Measurements from ENCODE around the gene PFDN1.

Gene PFDN1

GRCh38 chr5:140293849-140294100 lies 9.1 kb downstream of the PFDN1 start:
- TF ChIP-seq, protein P1, sequence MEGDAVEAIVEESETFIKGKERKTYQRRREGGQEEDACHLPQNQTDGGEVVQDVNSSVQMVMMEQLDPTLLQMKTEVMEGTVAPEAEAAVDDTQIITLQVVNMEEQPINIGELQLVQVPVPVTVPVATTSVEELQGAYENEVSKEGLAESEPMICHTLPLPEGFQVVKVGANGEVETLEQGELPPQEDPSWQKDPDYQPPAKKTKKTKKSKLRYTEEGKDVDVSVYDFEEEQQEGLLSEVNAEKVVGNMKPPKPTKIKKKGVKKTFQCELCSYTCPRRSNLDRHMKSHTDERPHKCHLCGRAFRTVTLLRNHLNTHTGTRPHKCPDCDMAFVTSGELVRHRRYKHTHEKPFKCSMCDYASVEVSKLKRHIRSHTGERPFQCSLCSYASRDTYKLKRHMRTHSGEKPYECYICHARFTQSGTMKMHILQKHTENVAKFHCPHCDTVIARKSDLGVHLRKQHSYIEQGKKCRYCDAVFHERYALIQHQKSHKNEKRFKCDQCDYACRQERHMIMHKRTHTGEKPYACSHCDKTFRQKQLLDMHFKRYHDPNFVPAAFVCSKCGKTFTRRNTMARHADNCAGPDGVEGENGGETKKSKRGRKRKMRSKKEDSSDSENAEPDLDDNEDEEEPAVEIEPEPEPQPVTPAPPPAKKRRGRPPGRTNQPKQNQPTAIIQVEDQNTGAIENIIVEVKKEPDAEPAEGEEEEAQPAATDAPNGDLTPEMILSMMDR (IDR thresholded peaks at IDR 0.05; ENCODE audit: borderline replicate concordance, control extremely low read depth, extremely low read depth, insufficient read depth, missing control alignments) = no peak
- in situ Hi-C loops (cut with MboI; ENCODE audit: low sequenced_read_pairs, unreplicated experiment) = no loop called here
- DNase-seq (ENCODE audit: low spot score) = no peak

GRCh38 chr5:140293091-140293848 lies 9.6 kb downstream of the PFDN1 start:
- no peak for DNase-seq (ENCODE audit: low spot score)
- TF ChIP-seq, protein P1 (IDR thresholded peaks at IDR 0.05; ENCODE audit: borderline replicate concordance, control extremely low read depth, extremely low read depth, insufficient read depth, missing control alignments) = no peak
- in situ Hi-C loops (cut with MboI; ENCODE audit: low sequenced_read_pairs, unreplicated experiment) = no loop called here

DNA sequence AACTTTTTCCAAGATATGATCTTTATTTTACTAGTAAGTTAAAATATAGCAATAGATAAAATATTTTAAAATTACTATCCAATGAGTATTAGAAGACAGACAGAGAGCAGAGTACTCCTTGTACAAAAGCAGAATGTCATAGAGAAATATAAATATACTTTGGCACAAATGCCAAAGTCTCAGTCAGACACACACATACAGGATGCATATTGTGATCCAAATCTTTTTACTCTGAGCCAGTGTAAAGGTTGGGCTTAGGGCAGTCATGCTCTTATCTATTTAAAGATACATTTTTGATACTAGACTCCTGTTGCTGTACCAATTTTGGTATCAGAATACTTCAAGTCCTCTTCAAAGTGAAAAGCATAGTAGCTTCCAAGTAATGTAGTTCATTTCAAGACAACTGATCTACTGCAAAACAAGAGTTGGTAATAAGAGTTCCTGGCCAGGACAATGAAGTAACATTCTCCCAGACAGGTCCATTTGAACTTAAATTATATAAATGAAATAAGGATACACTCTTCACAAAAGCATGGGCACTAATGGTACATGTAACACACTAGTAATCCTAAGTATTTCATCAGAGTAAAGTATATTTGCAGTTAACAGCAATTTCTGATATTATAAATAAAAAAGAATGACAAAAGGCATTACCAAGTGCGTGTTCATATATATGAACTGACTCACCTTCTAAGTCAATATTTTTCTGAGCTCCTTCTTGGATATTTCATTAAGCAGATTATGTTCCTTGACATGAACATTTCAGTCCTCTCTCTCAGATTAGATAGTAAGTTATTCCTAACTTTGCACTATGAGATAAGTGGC lies 10.5 kb downstream of the PFDN1 start:
- in situ Hi-C loops (cut with MboI; ENCODE audit: low sequenced_read_pairs, unreplicated experiment) = no loop called here
- DNase-seq (ENCODE audit: low spot score) = no peak
- TF ChIP-seq, protein P1 (IDR thresholded peaks at IDR 0.05; ENCODE audit: borderline replicate concordance, control extremely low read depth, extremely low read depth, insufficient read depth, missing control alignments) = no peak

GRCh38 chr5:140287801-140288521 lies 14.9 kb downstream of the PFDN1 start:
- in situ Hi-C loops (cut with MboI; ENCODE audit: low sequenced_read_pairs, unreplicated experiment) = no loop called here
- TF ChIP-seq, protein P1 (IDR thresholded peaks at IDR 0.05; ENCODE audit: borderline replicate concordance, control extremely low read depth, extremely low read depth, insufficient read depth, missing control alignments) = no peak
- DNase-seq (ENCODE audit: low spot score) = no peak

DNA sequence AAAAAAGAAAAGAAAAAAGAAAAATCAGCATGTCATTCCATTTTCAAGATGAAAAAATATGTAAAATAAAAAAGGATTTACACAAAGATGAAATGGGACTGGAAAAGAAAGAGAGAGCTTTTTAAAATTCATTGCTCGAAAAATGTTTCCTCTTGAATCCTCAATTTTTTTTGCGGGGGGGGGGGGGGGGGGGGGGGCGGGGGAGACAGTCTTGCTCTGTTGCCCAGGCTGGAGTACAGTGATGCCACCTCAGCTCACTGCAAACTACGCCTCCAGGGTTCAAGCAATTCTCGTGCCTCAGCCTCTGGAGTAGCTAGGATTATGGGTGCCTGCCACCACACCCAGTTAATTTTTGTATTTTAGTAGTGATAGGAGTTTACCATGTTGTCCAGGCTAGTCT lies 16.5 kb downstream of the PFDN1 start:
- TF ChIP-seq, protein P1 (IDR thresholded peaks at IDR 0.05; ENCODE audit: borderline replicate concordance, control extremely low read depth, extremely low read depth, insufficient read depth, missing control alignments) = no peak
- in situ Hi-C loops (cut with MboI; ENCODE audit: low sequenced_read_pairs, unreplicated experiment) = no loop called here
- DNase-seq (ENCODE audit: low spot score) = no peak

DNA sequence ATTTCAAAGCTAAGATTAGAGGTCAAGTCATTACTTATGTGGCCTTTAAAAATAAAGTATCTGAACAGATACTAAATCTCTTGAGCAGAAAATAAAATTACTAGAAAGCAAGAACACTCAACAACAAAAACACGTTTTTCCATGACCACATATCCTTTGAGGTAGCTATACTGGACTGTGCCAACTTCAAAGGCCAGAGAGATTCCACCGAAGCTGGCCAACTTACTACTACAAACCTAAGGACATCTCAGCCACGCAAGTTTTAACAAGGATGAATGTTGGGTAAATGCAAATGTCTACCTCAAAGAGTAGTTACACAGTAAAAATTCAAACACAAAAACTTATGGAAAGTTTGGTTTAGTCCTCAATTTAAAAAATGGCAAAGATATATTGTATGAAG lies 18.9 kb downstream of the PFDN1 start:
- TF ChIP-seq, protein P1 (IDR thresholded peaks at IDR 0.05; ENCODE audit: borderline replicate concordance, control extremely low read depth, extremely low read depth, insufficient read depth, missing control alignments) = no peak
- DNase-seq (ENCODE audit: low spot score) = no peak
- in situ Hi-C loops (cut with MboI; ENCODE audit: low sequenced_read_pairs, unreplicated experiment) = no loop called here
